T-helper 9 cell (primary cell): ENCODE data around the gene ITPRIPL2.

ENCODE experiments used
- DNase-seq: peaks from one replicate; pipeline ENCODE4 v3.0.0-alpha.2; 2020

ITPRIPL2 gene

GRCh38 chr16:19145010-19145409, 31.2 kb downstream of the ITPRIPL2 start:
- no peak for DNase-seq

DNA sequence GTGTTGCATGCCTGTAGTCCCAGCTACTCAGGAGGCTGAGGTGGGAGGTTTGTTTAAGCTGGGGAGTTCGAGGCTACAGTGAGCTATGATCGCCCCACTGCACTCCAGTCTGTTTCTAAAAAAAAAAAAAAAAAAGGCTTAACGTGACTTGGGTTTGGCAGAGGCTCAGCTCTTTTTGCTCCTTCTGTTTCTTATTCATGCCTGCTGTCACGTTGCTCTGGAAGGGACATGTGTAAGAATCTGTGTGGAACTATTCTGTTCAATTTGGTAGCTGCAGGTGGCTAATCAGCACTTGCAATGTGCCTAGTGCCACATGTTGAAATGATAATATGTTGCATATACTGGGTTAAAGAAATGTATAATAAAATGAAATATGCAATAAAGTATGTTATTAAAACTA, 33.4 kb downstream of the ITPRIPL2 start:
- no peak for DNase-seq

GRCh38 chr16:19147627-19148026, 33.9 kb downstream of the ITPRIPL2 start:
- DNase-seq: no peak

DNA sequence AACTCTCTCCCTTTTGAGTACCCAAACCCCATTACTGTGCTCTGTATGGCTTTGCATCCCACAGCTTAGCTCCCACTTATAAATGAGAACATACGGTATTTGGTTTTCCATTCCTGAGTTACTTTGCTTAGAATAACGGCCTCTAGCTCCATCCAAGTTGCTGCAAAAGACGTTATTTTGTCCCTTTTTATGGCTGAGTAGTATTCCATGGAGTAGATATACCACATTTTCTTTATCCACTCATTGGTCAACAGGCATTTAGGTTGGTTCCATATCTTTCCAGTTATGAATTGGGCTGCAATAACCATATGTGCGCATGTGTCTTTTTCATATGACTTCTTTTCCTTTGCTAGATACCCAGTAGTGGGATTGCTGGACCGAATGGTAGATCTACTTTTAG, 34.4 kb downstream of the ITPRIPL2 start:
- no peak for DNase-seq

- no peak for DNase-seq
Measured at GRCh38 chr16:19151310-19151709, 37.5 kb downstream of the ITPRIPL2 start.

GRCh38 chr16:19152042-19152441, 38.3 kb downstream of the ITPRIPL2 start:
- no peak for DNase-seq

- DNase-seq: no peak
Measured at GRCh38 chr16:19153876-19154275, 40.1 kb downstream of the ITPRIPL2 start.

DNA sequence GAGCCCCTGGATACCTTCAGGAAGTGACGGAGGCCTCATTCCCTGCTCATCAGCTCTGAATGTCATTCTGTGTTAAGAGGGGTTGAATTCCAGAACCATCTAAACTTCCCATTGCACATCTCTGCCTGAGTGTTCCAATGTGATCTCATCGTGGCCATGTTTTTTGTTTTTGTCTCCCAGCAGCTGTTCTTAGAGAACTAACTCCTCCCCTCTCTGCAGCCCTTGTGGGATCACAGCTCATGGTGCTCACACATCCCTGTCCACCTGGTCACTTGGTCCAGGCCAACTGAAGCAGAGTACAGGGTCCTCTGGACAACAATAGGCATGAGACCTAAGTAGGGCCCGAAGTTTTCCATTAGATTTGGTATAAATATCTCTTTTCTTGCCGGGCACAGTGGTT, 48.3 kb downstream of the ITPRIPL2 start:
- no peak for DNase-seq

GRCh38 chr16:19163215-19163614, 49.5 kb downstream of the ITPRIPL2 start:
- no peak for DNase-seq

GRCh38 chr16:19164285-19164684, 50.5 kb downstream of the ITPRIPL2 start:
- DNase-seq: no peak

DNA sequence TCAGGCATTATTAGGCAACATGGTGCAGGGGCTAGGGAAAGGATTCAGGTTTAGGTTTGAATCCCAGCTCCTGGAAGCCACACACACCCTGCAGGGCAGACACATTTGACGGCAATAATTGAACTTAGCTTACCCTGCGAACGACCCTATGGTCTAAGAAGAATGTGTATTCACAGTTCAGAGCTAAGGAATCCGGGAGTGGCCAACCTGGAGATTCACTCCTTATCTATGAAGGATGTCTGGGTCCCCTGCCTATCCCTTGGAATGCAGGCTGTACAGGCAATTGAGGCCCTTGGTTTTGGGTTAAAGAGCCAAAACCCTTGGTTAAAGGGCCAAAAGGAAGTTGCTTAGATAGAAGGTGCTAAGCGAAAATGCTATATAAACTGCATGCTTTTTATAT, 51.3 kb downstream of the ITPRIPL2 start:
- DNase-seq: no peak

- no peak for DNase-seq
Measured at GRCh38 chr16:19166500-19166899, 52.7 kb downstream of the ITPRIPL2 start.

DNA sequence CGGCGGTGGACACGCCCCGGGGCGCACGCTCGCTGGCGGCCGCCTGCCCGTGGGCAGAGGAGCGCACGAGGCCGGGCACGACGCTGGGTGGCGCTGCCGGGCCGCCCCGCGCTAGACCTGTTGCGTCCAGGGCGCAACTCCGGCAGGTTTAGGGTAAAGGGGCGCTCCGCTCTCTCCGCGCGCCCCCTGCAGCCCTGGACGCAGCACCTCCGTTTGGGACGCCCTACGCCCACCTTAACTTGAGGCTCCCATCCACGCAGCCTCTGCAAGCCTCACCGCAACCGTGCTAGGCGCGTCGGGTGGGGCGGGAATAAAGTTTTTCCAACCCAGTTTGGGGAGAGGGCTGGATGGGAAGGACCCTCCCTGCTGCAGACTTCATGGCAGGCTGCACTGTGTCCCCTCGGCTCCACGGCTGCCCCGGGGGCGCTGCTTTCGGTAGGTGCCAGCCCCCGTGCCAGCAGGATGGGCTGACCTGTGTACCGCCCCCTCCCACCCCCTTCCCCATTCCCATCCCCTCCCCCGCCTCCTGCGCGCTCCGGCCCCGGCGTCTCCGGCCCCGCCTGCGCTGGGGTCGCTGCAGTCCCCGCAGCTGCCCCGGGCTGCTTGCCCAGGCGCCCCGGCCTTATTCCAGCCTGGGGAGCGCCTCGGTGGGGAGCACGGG, 54.1 kb downstream of the ITPRIPL2 start, which contains the start of gene SYT17:
TSS of gene SYT17 (plus strand) at position 531 of the 661 bp plus-strand sequence. CDS start 407 bp downstream, outside the sequence.
- no peak for DNase-seq

GRCh38 chr16:19168371-19169081, 54.8 kb downstream of the ITPRIPL2 start:
- DNase-seq: no peak

DNA sequence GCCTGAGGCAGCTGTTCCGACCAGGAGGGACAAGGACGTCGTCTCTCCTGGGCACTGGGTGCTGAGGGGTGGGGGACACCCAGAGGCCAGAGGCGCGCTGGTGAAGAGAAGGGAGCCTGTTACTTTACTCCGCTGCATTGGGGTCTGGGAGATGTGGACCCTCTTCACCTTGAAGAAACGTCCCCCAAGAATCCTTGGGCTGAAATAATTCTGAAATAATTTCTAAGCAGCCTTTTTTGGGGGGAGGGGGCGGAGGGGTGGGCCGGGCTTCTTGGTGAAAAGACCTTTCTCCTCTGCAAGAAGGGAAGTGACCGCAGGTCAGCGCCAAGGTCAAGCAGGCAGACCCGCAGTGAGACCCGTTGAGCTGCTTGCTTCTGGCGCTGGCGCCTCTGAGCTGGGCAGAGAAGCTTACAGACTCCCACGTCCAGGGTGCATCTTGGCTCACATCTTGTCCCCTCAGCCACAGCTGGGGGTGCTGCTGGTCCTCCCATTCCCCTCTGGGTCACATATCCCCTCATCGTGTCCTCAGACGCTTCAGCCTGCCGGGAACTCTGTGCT, 55.4 kb downstream of the ITPRIPL2 start:
- no peak for DNase-seq

- DNase-seq: no peak
Measured at GRCh38 chr16:19170043-19170655, 56.4 kb downstream of the ITPRIPL2 start.
